ENCODE measurements around the gene MYL5. TPM values are rescaled to one million over a fixed set of nuclear protein-coding genes. Genes with fewer than 3 reads are reported as not detected.

Gene MYL5
- total and polyA plus RNA-seq, 10 of the 15 experiments (the other 5 are each of a cell fraction or from before 2014, with no cell fraction given): 1.2 to 13.8 (median 7.1) TPM

GRCh38 chr4:725391-726234 is 51.3 kb downstream of the MYL5 start:
- Histone ChIP-seq H3K36me3 (ENCODE audit: control insufficient read depth in 2 of 2, insufficient read depth in 2 of 2, low read length in 1 of 2) (peaks cover 3 to 11% of the 10 kb centered on the region in 2 experiments; a peak in 3 of 4 replicates), H3K4me2 (ENCODE audit: control insufficient read depth, insufficient read depth) (no peak overlapping the region), H4K20me1 (ENCODE audit: control insufficient read depth, insufficient read depth) (peaks cover 2% of the 10 kb centered on the region; the same call in 1 of the 2 replicates), H3K27me3 (replicated peaks in 1 of 2; ENCODE audit: control insufficient read depth in 2 of 2, insufficient read depth in 2 of 2, low read length in 1 of 2) (no peaks in the 10 kb centered on the region), H3K9ac (ENCODE audit: control insufficient read depth, insufficient read depth, low read length) (no peak overlapping the region), H3K9me3 (replicated peaks; ENCODE audit: control insufficient read depth, insufficient read depth, low read length) (no peaks in the 10 kb centered on the region; the same call in 2 of the 3 replicates), H3K4me3 (no peak overlapping the region), H3K4me1 (ENCODE audit: control insufficient read depth, insufficient read depth, low read length) (no peaks in the 10 kb centered on the region), H2AFZ (ENCODE audit: control insufficient read depth, low read depth, low read length) (no peak overlapping the region), H3K27ac (ENCODE audit: control insufficient read depth, insufficient read depth) (no peak overlapping the region), H3K79me2 (ENCODE audit: control insufficient read depth, insufficient read depth, low read length) (no peaks in the 10 kb centered on the region; the same call in none of the 2 replicates)
- RAD21 ChIA-PET (ENCODE audit: unreplicated experiment): no interaction called here
- WGBS (ENCODE audit: insufficient coverage, insufficient replicate concordance, low lambda C conversion rate, missing lambda C conversion rate): 90% methylated on average over 35 of the region's 41 CpGs
- no TSS peak for BruUV-seq (replicated peaks)
- intact Hi-C loops (cut with micrococcal nuclease; ENCODE audit: unreplicated experiment): no loop called here
- DNase-seq (ENCODE audit: low read depth, low spot score): no peak
- CTCF ChIA-PET: no interaction called here
- in situ Hi-C loops (cut with MboI): no loop called here
- POLR2A ChIA-PET: no interaction called here
- ATAC-seq: no peak
- no peak for FAIRE-seq
- SMC1A ChIA-PET (ENCODE audit: uncharacterized antibody, unreplicated experiment): interaction anchor here (0.6 kb wide), 1 partner anchor 239 kb away, joined by 3 read pairs; no protein-coding TSS in a partner anchor
- TF ChIP-seq CREM (IDR thresholded peaks at IDR 0.05; ENCODE audit: low read depth): no peak
- no peak for TF ChIP-seq CEBPB (IDR thresholded peaks at IDR 0.05; ENCODE audit: borderline replicate concordance in 1 of 2, low read depth in 2 of 2, low read length in 2 of 2)
- TF ChIP-seq ESRRA (IDR thresholded peaks at IDR 0.05; ENCODE audit: low read length): no peak
- no peak for TF ChIP-seq SP1 (IDR thresholded peaks at IDR 0.05; ENCODE audit: low read depth, low read length)
- no peak for TF ChIP-seq MTA3 (IDR thresholded peaks at IDR 0.05; ENCODE audit: borderline replicate concordance, low read length)
- TF ChIP-seq E2F4 (IDR thresholded peaks at IDR 0.05; ENCODE audit: low read depth, low read length): no peak
- TF ChIP-seq ELK1 (IDR thresholded peaks at IDR 0.05; ENCODE audit: low read depth, low read length): no peak
- TF ChIP-seq JUNB (IDR thresholded peaks at IDR 0.05): no peak
- TF ChIP-seq TAF1 (IDR thresholded peaks at IDR 0.05; ENCODE audit: borderline replicate concordance, low read depth, low read length): no peak
- no peak for TF ChIP-seq EZH2 (IDR thresholded peaks at IDR 0.05; ENCODE audit: borderline replicate concordance, control insufficient read depth, low read depth, low read length)
- TF ChIP-seq MTA2 (IDR thresholded peaks at IDR 0.05; ENCODE audit: low read depth): no peak
- TF ChIP-seq RUNX3 (IDR thresholded peaks at IDR 0.05; ENCODE audit: low read length): no peak
- no peak for TF ChIP-seq NFYB (IDR thresholded peaks at IDR 0.05; ENCODE audit: insufficient read depth, low read depth, low read length)
- TF ChIP-seq STAT1 (conservative IDR thresholded peaks at IDR 0.05): no peak
- no peak for TF ChIP-seq USF1 (IDR thresholded peaks at IDR 0.05; ENCODE audit: borderline replicate concordance, extremely low read length, insufficient read depth, low read depth, low read length)

Measured in GM12878 (cell line).